Measurements from ENCODE around the gene NLK.
"Not testable (repeated sequence)": the region's sequence is repeated elsewhere in the genome, so short reads cannot be mapped to it uniquely, and the experiment has no call there.

The NLK gene

GRCh38 chr17:28204751-28205150, 162.3 kb downstream of the NLK start:
- no peak for DNase-seq

GRCh38 chr17:28206292-28206691, 163.8 kb downstream of the NLK start:
- DNase-seq: no peak

DNA sequence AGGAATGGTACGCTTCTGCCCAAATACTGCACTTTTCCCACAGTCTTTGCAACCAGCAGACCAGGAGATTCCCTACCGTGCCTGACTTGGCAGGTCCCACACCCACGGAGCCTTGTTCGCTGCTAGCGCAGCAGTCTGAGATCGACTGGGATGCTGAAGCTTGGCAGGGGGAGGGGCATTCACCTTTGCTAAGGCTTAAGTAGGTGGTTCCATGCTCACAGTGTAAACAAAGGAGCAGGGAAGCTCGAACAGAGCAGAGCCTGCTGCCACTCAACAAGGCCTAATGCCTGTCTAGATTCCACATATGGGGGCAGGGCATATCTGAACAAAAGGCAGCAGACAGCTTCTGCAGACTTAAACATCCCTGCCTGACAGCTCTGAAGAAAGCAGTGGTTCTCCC, 169.3 kb downstream of the NLK start:
- DNase-seq: no peak

DNA sequence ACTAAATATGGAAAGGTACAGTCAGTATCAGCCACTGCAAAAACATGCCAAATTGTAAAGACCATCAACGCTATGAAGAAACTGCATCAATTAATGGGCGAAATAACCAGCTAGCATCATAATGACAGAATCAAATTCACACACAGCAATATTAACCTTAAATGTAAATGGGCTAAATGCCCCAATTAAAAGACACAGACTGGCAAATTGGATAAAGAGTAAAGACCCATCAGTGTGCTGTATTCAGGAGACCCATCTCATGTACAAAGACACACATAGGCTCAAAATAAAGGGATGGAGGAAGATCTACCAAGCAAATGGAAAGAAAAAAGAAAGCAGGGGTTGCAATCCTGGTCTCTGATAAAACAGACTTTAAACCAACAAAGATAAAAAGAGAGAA, 171.1 kb downstream of the NLK start:
- not testable (repeated sequence) for DNase-seq

- no peak for DNase-seq
Observed at GRCh38 chr17:28216052-28216451, 173.6 kb downstream of the NLK start.

DNA sequence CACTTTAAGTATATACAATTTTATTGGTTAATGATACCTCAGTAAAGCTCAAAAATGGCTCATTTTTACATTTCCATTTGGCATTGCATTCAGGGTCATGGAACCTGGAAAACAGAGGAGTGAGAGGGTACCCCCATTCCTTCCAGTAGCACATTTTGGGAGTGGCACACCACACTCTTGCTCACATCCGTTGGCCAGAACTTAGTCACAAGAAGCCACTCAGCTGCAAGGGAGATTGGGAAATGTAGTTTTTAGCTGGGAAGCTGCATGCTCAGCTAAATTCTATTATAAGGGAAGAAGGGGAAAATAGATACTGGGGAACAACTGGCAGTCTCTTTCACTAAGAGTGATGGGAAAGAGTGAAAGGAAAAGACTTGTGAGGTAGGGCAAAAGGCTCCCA, 174.1 kb downstream of the NLK start:
- DNase-seq: no peak

DNA sequence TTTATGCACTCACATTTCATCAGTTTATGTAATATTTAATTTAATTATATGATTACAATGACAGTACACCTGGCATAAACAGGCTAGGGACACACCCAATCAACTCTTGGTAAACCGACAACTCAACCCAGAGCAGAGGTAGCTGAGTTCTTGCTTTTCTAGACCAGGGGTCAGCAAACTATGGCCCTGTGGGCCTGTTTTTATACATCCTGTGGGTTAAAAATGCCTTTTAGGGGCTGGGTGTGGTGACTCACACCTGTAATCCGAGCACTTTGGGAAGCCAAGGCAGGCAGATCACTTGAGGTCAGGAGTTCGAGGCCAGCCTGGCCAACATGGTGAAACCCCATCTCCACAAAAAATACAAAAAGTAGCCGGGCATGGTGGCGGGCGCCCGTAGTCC, 177.3 kb downstream of the NLK start:
- no peak for DNase-seq

- no peak for DNase-seq
Observed at GRCh38 chr17:28221751-28222414, 179.4 kb downstream of the NLK start.

- no peak for DNase-seq
Observed at GRCh38 chr17:28225271-28225670, 182.8 kb downstream of the NLK start.

GRCh38 chr17:28225867-28226266, 183.4 kb downstream of the NLK start:
- no peak for DNase-seq

GRCh38 chr17:28226563-28227315, 184.3 kb downstream of the NLK start:
- DNase-seq: no peak

- DNase-seq: no peak
Observed at GRCh38 chr17:28227316-28228108, 185.0 kb downstream of the NLK start.

DNA sequence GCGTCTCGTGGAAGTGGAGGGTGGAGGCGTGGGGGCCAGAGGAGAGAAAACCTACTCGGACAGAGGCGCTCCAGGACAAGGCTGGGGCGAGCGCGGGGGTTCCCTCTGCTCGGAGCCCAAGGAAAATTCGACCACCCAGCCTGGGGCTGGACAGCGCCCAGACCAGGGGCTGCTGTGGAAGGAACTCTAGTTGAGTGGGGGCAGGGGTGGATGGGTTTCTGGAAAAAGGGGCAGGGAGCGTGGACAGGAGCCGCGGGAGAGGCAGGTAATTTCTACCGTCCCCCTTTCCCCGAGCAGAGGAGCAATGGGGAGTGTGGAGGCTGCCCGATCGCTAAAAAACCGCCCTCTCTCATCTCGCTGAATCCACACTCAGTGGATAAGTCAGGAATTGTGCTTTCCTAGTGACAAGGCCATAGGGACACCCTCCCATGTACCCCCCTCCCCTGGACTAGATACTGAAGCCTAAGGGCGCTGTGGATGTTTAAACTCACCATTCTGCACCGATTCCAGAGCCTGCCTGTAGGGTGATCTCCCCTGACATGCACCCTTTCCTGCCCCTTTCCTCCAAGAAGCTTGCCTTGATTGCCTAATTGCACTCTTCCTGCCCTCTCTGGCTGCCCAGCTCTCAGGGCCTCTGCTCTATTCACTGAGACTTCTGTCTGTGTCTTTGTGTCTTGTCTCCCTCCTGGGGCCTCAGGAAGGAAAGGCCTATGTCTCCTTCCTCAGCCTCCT, 185.8 kb downstream of the NLK start:
- DNase-seq: no peak

GRCh38 chr17:28228986-28229729, 186.7 kb downstream of the NLK start:
- DNase-seq: no peak

DNA sequence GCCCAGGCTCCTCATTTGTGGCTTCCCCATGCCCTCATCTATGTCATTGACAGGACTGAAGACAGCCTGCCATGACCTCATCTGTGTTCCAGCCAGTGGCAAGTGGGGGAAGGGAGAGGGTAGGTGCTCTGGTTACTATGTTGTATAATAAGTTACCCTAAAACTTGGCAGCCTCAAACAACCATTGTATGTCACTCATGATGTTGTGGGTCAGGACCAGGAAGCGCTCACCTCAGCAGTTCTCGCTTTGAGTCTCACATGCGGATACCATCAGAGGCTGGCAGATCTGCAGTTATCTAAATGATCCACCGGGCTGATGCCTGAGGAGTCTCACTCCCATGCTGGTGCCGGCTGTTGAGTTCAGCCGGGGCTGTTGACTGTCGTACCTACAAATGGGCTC, 187.5 kb downstream of the NLK start:
- no peak for DNase-seq

GRCh38 chr17:28230607-28231006, 188.1 kb downstream of the NLK start:
- not testable (repeated sequence) for DNase-seq

- DNase-seq: not testable (repeated sequence)
Observed at GRCh38 chr17:28231624-28232023, 189.1 kb downstream of the NLK start.

DNA sequence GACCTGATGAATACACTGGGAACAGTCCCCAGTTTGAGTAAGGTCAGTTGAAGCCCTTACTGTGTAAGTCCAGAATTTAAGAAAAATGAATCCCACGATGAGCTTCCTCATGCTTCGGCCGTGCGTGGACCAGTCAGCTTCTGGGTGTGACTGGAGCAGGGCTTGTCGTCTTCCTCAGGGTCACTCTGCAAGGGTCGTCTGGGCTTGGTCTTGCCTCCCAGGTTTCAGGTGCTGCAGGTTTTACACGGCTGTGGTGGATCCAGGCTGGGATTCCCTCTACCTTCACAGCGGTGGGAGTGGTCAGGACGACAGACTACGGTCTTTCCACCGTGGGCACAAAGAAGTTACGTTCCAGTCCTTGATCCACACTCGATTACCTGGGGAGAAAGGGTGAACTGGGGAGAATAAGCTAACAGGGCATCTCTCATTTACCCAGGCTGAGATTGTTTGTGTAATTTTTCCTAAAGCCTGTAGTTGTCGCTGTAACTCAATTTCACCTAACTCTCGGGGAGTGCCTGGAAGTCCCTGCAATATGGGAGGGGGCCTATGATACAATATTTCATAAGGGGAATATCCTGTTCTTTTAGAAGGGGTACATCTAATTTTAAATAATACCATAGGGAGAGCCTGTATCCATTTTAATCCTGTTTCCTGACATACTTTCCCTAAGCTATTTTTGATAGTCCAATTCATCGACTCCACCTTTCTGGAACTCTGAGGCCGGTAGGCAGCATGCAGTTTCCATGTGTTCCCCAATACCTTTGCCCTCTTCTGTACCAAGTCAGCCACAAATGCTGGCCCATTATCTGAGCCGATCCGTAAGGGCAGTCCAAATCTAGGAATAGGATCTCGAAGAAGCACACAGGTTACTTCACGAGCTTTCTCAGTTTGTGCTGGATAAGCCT, 190.7 kb downstream of the NLK start:
- DNase-seq: not testable (repeated sequence)

- not testable (repeated sequence) for DNase-seq
Observed at GRCh38 chr17:28233872-28234856, 191.7 kb downstream of the NLK start.
